A172 (cell line): ENCODE data around the gene STPG2. TPM values are rescaled to one million over a fixed set of nuclear protein-coding genes. Genes with fewer than 3 reads are reported as not detected.
A peak's percentile ranks its signal among the peaks of the same experiment; 100 is the strongest.

Experiments
- DNase-seq: peaks from one replicate; pipeline ENCODE4 v3.0.0-alpha.2; 2015; ENCODE audit warnings: low spot score
- total RNA-seq: library from RNA; depleted of rRNA; stranded (reverse); fragments of >200 nt; shearing (Covaris generic); gene quantifications from 2 replicates; pipeline ENCODE4 v1.2.3, GENCODE V29; 2014; rRNA removed

The STPG2 gene
- total RNA-seq = 0.19 TPM in 1 of 2 replicates, not detected in the other

DNA sequence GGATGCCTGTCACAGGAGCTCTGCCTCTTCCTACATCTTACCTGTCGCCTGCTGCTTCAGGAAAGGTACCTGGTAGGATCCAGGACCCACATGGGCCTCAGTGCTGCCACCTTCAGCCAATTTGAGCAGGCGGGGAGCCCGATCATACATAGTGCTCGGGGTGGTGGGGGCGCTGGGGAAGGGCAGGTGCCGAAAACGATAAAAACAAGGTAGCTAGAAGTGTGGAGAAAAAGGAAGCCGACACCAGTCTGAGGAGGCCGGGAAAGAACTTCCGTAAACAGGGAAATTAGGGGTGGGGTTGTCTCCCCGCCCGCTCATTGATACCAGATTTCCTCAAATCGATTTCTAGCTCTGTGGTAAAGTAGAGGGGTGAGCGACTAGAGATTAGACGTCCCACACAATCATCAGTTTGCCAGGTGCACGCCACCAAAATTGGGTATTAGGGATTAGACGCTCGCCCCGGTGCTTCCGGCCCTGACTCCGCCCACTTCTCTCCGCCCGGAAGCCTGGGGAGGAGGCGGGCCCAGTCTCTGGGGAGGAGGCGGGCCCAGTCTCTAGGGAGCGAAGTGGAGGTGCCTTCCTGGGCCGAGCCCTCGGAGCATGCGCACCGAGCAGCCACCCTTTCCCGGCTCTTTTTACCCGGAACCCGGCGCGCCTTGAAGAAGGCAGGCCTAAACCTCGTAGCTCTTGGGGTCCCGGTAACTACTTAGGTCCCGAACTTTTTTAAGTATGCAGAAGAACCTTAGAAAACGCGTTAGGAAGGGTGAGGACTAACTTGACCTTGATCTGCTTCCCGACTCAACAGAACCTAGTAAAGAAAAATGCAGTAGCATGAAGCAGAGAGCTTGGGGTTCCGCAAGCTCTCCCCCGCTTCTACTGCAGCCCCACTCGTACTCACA is at the start of gene STPG2:
TSS of gene STPG2 (minus strand) at position 476 of the 899 bp plus-strand sequence.
- peak; percentile 90 for DNase-seq

GRCh38 chr4:98185279-98185678 is 42.0 kb upstream of the STPG2 start:
- no peak for DNase-seq

DNA sequence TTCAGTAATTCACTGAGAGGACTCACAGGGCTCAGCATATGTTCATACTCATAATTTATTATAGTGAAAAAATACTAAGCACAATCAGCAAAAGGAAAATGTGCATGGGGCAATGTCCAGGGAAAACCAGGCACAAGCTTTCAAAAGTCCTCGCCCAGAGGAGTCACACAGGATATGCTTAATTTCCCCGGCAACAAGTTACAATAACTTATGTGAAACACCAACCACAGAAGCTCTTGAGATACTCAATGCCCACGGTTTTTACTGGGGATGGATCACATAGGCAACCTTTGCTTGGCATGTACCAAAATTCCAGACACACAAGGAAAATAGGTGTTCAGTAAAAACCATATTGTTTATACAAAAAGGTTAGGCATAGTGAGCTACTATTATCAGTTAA is 38.5 kb upstream of the STPG2 start:
- peak; percentile 26 for DNase-seq

GRCh38 chr4:98179951-98180350 is 36.7 kb upstream of the STPG2 start:
- no peak for DNase-seq

DNA sequence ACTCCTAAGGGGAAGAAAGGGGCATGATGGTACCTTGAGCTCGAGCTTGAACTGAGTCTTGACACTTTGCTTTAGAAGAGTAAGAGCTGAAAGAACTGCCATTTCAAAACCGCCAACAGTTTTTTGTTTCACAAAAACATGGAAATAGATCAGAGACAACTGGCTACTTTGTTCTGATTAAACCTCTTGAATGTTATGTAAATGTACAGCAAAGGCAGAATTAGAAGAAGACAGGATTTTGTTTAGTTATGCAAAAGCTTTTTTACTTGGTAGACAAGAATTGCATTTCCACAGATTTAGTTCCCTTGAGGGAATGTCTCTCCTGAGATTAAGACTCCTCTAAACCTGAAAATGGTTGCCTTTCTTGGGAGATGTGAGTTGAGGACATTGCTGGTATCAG is 33.3 kb upstream of the STPG2 start:
- DNase-seq = no peak

- no peak for DNase-seq
Measured at GRCh38 chr4:98170035-98170434, 26.8 kb upstream of the STPG2 start.

GRCh38 chr4:98166731-98167041 is 23.4 kb upstream of the STPG2 start:
- no peak for DNase-seq

DNA sequence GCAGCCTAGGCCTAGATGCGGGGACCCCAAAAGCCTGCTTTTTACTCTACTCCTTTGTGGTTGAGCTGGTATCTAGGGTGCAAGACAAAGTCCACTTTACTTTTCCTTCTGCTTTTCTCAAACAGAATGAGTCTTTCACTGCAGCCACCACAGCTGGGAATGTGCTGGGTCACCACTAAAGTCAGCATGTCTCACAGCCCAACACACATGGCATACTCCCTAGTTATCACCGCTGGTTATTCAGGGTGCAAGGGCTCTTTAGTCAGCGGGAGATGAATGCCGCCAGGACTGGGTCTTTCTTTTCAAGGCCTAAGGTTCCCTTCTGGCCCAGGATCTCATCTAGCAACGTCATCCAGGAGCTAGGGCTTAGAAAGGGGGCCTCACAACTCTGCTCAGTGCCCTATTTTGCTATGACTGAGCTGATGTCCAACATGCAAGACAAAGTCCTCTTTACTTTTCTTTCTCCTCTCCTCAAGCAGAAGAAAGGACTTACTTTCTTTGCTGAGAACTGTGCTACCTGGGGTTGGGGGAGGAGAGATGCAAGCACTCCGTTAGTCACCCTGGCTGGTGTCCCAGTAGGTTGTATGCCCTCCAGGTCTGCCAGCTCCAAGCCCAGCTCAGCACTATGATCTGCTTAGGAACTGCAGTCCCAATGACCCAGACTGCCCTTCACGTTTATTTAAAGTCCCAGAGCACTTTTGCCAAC is 22.9 kb upstream of the STPG2 start:
- peak; percentile 53 for DNase-seq

GRCh38 chr4:98162696-98163095 is 19.4 kb upstream of the STPG2 start:
- no peak for DNase-seq

DNA sequence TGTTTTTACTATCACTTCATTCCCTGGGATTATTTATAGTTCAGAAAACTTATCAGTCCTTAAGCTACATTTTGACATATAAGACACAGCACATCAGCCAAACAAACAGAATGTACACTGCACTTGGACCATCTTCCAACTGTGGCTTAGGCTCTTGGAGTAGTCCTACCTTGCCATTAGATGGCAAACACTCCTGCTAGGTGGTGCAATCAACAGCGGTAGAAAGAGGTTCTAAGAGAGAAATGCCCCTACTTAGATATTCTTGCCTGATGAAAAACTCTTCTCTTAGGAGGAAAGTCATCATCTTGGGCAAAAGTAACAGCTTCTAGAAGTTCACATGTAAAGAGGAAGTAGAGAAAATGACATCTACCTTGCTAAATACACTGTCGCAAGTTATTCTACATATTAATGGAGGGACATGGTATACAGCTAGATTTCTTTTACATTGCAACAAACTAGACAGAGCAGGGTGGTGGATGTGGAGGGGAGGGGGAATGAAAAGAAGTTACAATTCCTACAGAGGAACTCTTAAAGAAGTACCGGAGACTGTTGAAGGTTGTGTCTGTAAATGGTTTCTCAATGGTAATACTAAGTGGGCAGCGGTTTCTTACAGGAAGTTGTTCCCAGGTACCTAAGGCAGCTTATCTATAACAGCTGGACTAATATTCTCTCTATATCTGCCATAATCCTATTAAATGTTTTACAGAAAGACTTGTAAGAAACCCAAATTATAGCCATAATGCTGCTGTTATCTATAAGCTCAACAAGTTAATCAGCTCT is 8.1 kb upstream of the STPG2 start:
- no peak for DNase-seq

DNA sequence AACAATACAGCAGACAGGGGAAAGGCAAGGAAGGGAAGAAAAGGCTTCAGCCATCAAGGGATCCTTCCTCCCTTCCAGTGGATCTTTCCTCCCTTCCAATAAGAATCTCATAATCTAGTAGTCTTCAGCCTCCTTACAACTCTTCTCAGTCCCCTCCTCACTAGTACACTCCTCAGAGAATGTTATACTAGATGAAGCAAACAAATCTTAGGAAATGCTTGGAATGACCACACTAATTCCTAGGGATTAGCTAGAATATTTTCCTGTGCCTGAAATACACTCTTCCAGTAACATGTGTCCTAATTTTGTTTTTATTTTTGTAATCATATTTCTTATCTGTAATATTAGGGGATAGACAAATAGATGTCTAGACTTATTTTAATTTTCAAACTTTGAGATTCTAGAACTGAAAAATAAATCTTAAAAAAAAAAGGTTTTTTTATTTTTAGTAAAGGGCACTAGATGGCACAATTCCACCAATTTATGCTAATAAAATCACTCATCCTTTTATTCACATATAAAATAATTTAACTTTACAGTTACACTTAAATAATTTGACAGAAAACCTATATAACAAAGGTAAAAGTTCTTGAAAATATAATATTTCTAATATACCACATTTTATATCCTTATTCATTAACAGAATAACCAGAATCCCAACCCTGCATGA is 7.0 kb upstream of the STPG2 start:
- DNase-seq = no peak

GRCh38 chr4:98148856-98149255 is 5.6 kb upstream of the STPG2 start:
- DNase-seq = no peak

DNA sequence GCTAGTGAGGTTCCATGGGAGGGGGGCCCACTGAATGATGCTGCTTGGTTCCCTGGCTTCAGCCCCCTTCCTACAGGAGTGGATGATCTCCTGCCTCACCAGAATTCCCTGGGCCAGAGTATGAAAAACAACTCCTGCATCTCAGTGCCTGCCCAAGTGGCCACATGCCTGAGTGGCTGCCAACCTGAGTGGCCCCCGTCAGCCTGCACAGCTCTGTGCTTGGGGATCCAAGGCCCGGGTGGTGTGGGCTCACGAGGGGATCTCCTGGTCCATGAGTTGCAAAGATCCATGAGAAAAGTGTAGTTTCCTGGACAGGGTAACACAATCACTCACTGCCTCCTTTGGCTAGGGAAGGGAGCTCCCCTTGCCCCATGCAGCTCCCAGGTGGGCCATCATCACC is 17.1 kb downstream of the STPG2 start:
- DNase-seq = no peak

- DNase-seq = no peak
Measured at GRCh38 chr4:98125585-98125984, 17.7 kb downstream of the STPG2 start.

DNA sequence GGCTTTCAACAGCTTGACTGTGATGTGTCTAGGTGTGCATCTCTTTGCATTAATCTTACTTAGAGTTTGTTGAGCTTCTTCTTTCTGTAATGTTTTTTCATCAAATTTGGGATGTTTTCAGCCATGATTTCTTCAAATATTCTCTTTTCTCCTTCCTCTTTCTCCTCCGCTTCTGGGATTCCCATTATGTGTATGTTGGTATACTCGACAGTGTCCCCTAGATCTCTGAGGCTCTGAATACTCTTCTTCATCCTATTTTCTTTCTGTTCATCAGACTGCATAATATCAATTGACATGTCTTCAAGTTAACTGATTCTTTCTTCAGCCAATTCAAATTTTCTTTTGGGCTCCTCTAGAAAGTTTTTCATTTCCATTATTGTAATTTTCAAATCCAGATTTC is 25.9 kb downstream of the STPG2 start:
- no peak for DNase-seq

DNA sequence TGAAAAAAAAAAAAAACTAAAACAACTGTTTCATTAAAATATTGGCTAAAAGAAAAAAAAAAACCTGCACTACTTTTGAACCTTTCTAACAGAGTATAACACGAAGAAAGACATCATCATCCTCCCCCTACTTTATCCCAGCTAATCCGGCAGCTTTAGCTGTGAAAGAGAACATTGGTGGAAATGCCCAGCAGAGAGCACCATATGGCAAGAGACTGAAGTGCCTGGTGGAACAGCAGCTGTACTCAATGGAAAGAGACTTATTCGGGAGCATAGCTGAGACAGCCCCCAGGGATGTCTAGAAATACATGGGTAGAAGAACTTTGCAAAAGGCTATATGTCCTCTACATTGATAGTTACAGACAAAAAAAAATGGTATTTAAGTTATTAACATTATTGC is 30.3 kb downstream of the STPG2 start:
- peak; percentile 8 for DNase-seq

GRCh38 chr4:98110929-98111328 is 32.3 kb downstream of the STPG2 start:
- no peak for DNase-seq

DNA sequence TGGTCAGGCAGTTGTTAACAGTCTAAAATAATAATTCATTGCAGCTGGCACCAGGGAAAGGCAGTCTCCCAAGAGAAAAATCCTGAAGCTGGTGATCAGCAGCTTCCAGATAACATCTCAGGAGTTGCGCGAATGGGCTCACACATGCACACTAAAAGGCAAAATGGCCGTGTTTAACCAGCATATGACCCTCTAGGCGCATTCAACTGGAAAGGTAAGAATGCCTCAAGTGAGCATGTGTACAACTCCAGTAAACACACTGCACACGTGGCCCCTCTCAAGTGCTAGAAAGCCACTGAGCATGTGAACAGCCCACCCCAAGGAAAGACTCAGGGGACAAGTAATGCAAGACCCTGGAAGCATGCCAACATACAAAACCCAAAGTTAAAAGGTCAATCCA is 33.1 kb downstream of the STPG2 start:
- DNase-seq = no peak

- DNase-seq = no peak
Measured at GRCh38 chr4:98102660-98103059, 40.6 kb downstream of the STPG2 start.

DNA sequence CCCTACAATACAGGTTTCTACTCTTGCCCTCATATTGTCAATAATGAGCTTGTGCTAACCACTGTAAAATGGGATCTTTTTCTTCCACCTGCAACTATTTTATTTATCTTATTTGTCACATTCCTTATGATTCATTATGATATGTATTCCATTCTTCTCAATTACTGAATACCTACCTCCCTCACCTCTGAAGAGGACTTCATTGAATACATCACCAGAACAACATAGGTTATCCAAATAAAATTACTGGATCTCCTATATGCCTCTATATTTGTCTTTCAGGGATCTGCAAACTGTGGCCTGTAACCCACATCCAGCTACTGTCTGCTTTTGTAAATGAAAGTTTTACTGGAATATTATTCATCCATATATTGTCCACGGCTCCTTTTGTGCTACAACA is 41.3 kb downstream of the STPG2 start:
- no peak for DNase-seq

DNA sequence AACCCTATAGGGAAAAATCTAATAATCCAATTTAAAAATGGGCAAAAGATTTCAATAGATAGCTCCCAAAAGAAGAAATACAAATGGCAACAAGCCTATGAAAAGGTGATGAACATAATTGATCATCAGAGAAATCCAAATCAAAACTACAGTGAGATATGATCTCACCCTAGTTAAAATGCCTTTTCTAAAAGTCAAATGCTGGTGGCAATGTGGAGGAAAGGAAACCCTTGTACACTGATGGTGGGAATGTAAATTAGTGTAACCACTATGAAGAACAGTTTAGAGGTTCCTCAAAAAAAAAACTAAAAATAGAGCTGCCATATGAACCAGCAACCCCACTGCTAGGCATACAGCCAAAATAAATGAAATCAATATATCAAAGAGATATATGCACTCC is 44.5 kb downstream of the STPG2 start:
- no peak for DNase-seq

DNA sequence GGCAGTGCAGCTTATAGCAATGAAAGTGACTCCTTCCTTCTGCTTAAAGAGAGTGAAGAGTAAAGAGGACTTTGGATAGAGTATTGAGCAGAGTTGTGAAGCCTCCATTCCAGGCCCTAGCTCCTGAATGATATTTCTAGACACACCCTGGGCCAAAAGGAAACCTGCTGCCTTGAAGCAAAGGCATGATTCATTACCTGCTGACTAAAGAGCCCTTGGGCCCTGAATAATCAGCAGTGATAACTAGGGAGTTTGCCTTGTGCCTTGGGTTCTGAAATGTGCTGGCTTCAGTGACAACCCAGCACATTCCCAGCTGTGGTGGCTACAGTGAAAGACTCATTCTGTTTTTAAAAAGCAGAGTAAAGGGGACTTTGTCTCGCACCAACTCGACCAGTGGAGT is 49.2 kb downstream of the STPG2 start:
- peak; percentile 1 for DNase-seq
